Measurements from ENCODE around the gene COQ3. TPM values are rescaled to one million over a fixed set of nuclear protein-coding genes. Genes with fewer than 3 reads are reported as not detected.

Gene COQ3
- total and polyA plus RNA-seq, 7 donors: 3.0 to 13.2 (median 7.9) TPM

DNA sequence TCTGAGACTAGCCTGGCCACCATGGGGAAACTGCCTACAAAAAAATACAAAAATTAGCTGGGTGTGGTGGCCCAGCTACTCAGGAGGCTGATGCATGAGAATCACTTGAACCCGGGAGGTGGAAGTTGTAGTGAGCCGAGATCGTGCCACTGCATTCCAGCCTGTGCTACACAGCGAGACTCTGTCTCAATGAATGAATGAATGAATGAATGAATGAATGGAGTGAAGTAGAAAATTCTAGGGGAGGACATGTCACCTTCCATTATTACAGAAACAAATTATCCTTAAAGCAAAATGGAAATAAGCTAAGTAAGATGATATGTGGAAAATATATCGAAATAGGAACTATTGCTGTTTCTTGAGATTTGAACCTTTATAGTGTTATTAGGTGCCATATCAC, 34.0 kb upstream of the COQ3 start:
- intact Hi-C loops (cut with DNase I): loop anchor here (2.0 kb wide), 1 partner anchor 87 kb away; the partner anchor contains the start of gene USP45
- WGBS, 2 donors: 96 to 99% methylated on average over 5 of the region's 5 CpGs
- no peak for TF ChIP-seq EP300 (IDR thresholded peaks at IDR 0.05)
- no peak for TF ChIP-seq POLR2AphosphoS5 (IDR thresholded peaks at IDR 0.05)
- TF ChIP-seq, protein P1, sequence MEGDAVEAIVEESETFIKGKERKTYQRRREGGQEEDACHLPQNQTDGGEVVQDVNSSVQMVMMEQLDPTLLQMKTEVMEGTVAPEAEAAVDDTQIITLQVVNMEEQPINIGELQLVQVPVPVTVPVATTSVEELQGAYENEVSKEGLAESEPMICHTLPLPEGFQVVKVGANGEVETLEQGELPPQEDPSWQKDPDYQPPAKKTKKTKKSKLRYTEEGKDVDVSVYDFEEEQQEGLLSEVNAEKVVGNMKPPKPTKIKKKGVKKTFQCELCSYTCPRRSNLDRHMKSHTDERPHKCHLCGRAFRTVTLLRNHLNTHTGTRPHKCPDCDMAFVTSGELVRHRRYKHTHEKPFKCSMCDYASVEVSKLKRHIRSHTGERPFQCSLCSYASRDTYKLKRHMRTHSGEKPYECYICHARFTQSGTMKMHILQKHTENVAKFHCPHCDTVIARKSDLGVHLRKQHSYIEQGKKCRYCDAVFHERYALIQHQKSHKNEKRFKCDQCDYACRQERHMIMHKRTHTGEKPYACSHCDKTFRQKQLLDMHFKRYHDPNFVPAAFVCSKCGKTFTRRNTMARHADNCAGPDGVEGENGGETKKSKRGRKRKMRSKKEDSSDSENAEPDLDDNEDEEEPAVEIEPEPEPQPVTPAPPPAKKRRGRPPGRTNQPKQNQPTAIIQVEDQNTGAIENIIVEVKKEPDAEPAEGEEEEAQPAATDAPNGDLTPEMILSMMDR (IDR thresholded peaks at IDR 0.05): no peak
- TF ChIP-seq POLR2A (IDR thresholded peaks at IDR 0.05): no peak
- Histone ChIP-seq H3K4me3 (no peak overlapping the region), H3K27ac (no peak overlapping the region), H3K36me3 (peaks cover 0 to 22% (median 0%) of the 10 kb centered on the region in 4 donors), H3K4me1 (peaks cover 0 to 36% (median 27%) of the 10 kb centered on the region in 4 donors), H3K9me3 (no peaks in the 10 kb centered on the region), H3K27me3 (no peaks in the 10 kb centered on the region)
- DNase-seq: no peak

DNA sequence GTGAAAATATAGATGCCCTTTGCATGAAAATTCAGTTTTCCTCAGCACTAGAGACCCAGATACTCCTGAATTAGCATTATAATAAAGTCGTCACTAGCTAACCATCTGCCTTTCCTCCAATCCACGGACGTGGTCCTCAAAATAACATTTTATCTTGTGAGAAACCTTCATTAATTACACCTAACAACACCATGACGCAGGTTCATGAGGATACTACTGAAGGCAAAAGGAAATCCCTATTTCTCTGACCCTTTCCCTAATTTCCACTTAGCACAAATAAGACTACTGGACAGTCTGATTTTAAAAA, 32.4 kb upstream of the COQ3 start:
- H3K36me3 ChIP-seq: peaks cover 0 to 9% (median 0%) of the 10 kb centered on the region in 4 donors
- TF ChIP-seq POLR2AphosphoS5 (IDR thresholded peaks at IDR 0.05) (no peak), EP300 (IDR thresholded peaks at IDR 0.05) (no peak), POLR2A (IDR thresholded peaks at IDR 0.05) (no peak)
- TF ChIP-seq, protein P1 (IDR thresholded peaks at IDR 0.05): no peak
- no peaks in the 10 kb centered on the region for H3K27me3 ChIP-seq
- 22 to 57% methylated on average over 4 of the region's 4 CpGs for WGBS, 2 donors
- H3K27ac ChIP-seq: peak overlapping the region; percentile 92 to 97 (median 96)
- intact Hi-C loops (cut with DNase I): loop anchor here (2.0 kb wide), 1 partner anchor 88 kb away; the partner anchor contains the start of gene USP45
- peaks cover 0 to 52% (median 42%) of the 10 kb centered on the region in 4 donors for H3K4me1 ChIP-seq
- H3K9me3 ChIP-seq: no peaks in the 10 kb centered on the region
- no peak for DNase-seq
- peak overlapping the region; percentile 70 to 90 (median 78) for H3K4me3 ChIP-seq

DNA sequence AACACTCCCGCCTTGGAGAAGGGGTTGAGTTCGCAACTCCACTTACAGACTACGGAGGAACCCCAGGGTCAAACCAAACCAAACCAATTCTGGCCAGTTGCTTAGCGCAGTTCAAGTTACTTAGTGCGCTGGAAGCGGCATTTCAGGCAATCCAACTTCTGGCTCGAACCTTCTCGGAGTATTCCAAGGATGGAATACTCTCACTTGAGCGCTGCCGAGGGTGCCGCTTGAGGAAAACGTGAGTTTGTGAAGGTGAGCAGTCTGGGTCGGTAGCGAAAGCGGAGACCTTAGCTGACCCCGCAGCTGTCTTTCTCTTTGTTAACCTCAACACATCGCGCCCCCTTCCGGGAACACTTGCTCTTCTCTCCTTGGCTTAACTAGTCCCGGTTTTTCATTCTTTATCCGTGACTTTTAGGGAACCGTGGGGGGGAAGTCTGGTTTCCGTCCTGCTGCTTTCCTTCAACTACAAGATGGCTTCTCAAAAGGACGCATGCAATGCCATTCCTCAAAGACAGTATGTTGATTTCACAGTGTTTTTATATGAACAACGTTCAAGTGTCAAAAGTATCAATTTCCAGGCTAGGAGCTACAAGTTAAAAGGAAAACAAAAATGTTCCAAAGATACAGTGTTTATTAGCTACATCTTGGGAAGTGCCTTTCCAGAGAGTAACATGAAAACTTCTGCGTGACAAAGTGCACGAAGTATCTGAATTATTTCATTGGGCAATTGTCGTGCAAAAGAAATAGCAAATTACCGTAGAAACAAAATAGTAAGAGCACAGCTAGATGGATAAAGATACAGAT, 31.9 kb upstream of the COQ3 start:
- H3K27ac ChIP-seq: peak overlapping the region; percentile 92 to 97 (median 96)
- H3K36me3 ChIP-seq: peaks cover 0 to 4% (median 0%) of the 10 kb centered on the region in 4 donors
- H3K27me3 ChIP-seq: no peaks in the 10 kb centered on the region
- peaks cover 0 to 57% (median 48%) of the 10 kb centered on the region in 4 donors for H3K4me1 ChIP-seq
- peak in 2 of 4 donors; percentile 42 to 45 for TF ChIP-seq POLR2AphosphoS5 (IDR thresholded peaks at IDR 0.05)
- TF ChIP-seq POLR2A (IDR thresholded peaks at IDR 0.05): peak in 1 of 2 donors; percentile 9
- TF ChIP-seq, protein P1 (IDR thresholded peaks at IDR 0.05): peak; percentile 34 to 53 (median 42)
- TF ChIP-seq EP300 (IDR thresholded peaks at IDR 0.05): peak in 1 of 4 donors; percentile 28
- intact Hi-C loops (cut with DNase I): loop anchor here (2.0 kb wide), 2 partner anchors 89 to 91 kb away; partner anchors contain the start of gene USP45
- no peaks in the 10 kb centered on the region for H3K9me3 ChIP-seq
- 1 to 4% methylated on average over 29 of the region's 29 CpGs for WGBS, 2 donors
- peak overlapping the region; percentile 70 to 90 (median 78) for H3K4me3 ChIP-seq
- DNase-seq: peak; percentile 93

DNA sequence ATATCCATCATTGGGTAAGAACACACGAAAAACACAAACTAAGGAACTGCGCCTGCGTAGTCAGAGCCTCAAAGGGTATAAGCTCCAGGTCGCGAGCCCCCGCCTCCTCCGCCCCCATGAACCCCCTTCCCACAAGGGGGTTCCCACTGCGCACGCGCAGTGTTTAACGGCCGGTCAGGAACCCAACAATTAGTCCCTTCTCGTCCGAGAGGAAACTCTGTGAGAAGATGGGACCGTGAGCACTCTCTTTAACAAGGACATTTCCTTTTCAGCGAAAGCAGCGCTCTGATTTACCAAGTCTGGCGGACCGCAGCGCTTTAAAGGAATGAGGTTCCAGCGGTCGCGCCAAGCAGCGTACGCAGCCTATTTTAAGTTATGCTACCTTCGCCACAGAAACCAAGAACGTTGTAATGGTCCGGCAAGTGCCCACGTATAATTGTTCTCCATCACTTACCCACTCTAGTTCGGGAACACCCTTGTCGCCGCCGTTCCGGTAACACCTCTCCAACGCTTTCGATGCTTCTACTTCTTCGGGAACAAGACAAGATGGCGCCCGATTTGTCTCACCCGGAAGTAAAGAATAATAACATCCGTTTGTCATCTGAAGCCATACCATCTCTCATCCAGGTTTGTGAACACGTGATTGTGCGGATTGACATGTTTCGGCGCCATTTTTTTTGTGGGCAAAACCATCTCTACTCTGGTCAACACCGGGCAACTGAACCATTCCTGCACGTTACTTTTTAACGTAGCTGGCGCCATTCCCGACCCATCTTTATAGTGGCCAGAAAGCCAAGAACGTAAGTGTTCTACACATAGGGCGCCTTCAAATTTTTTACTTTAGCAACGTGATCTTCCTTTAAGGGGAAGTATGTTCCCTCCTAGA, 31.0 kb upstream of the COQ3 start, which contains the start of gene PNISR:
Gene PNISR (minus strand): TSS at position 548 of the 886 bp plus-strand sequence. CDS start 10,649 bp downstream, outside the sequence.
- no peaks in the 10 kb centered on the region for H3K9me3 ChIP-seq
- DNase-seq: peak; percentile 96
- intact Hi-C loops (cut with DNase I): loop anchor here (2.0 kb wide), 1 partner anchor 90 kb away; no protein-coding TSS in a partner anchor
- H3K27ac ChIP-seq: peak within 1 kb of the TSS; percentile 92 to 97 (median 96)
- 0% methylated on average over 53 of the region's 53 CpGs for WGBS, 2 donors
- TF ChIP-seq POLR2AphosphoS5 (IDR thresholded peaks at IDR 0.05) (peak; percentile 38 to 75 (median 62)), POLR2A (IDR thresholded peaks at IDR 0.05) (peak; percentile 11 to 37), EP300 (IDR thresholded peaks at IDR 0.05) (no peak)
- TF ChIP-seq, protein P1 (IDR thresholded peaks at IDR 0.05): no peak
- H3K4me3 ChIP-seq: peak within 1 kb of the TSS; percentile 70 to 90 (median 78)
- H3K4me1 ChIP-seq: peaks cover 0 to 66% (median 52%) of the 10 kb centered on the region in 4 donors
- H3K36me3 ChIP-seq: no peaks in the 10 kb centered on the region
- H3K27me3 ChIP-seq: no peaks in the 10 kb centered on the region
